Skin epidermis (tissue), 12 donors: ENCODE results near the gene KIN.
"Not testable (repeated sequence)": the region's sequence is repeated elsewhere in the genome, so short reads cannot be mapped to it uniquely, and the experiment has no call there.

Experiments used
- H3K27ac ChIP-seq, 21 experiments: fragments of 200-600 bp; sonication (generic) in 11 of 21; one replicate each; pipeline ENCODE4 v1.5.0; 2020; ENCODE audit warnings: mild to moderate bottlenecking in 3 of 21, inconsistent platforms in 2 of 21, moderate library complexity in 2 of 21
- H3K4me3 ChIP-seq, 7 experiments: fragments of 200-600 bp; sonication (generic) in 2 of 7; one replicate each; pipeline ENCODE4 v1.5.0; 2020; ENCODE audit warnings: inconsistent platforms in 2 of 7, mild to moderate bottlenecking in 2 of 7, moderate library complexity in 1 of 7

KIN gene

DNA sequence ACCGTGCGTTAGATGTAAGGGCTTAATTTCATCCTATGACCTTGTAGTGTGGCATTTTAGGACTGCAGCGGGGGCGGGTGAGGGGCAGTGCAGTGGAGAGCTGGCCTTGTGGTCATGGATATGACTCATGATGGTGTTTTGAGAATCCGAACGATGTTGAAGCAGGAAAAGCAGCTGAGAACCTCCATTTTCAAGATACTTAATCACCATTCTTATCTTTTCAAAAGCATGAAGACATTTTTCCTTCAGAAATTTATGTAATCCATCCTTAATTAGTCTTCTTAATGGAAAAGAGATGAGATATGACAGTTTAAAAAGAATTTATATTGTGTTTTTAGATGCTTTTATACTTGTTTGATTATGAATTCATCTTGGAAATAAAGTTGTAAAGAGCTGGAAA, 9.8 kb upstream of the KIN start:
- Histone ChIP-seq H3K4me3 (no peak overlapping the region), H3K27ac (no peak overlapping the region)

DNA sequence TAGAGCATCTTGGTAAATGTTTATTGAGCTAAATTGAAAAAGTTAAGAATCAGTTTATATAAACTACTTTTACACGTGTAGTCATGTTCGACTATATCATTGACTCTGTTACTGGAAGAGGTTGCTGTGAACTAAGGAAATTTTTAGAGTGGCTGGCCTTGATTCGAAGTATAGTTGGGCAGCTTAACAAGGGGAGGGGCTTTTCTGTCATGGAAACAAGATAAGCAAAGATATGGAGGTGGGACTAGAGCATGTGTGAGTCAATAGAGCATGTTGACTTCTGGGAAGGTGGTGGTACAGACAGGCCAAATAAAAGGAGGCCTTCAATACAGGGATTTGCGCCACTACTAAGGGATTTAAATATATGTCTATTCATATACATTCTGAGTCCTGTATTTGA, 7.8 kb upstream of the KIN start:
- H3K4me3 ChIP-seq, result no peak overlapping the region
- no peak overlapping the region for H3K27ac ChIP-seq

DNA sequence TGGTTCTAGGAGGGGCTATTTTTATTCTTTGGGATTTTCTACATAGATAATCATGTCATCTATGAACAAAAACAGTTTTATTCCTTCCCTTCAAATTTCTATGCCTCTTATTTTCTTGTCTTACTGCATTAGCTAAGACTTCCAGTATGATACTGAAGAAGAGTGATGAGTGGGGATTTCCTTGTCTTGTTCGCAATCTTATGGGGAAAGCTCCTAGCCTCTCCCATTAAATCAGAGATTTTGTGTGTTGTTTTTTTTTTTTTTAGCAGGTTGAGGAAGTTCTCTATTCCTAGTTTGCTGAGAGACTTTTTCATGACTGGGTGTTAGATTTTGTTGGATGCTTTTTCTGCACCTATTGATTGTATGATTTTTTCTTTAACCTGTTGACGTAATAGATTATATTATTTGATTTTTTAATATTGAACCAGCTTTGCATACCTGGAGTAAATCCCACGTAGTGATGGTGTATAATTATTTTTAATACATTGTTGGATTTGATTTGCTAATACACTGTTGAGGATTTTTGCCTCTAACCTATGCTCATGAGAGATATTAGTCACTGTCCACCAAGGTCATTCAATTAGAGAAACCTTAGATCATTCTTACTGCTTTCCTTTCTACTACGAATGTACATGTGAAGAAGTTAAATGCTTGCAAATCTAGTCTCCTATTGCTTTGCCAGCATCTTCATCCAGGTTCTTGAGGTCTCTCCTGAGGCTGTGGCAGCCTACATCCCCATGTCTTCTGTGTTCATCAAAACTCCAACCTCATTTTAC, 6.6 kb upstream of the KIN start:
- no peak overlapping the region for H3K27ac ChIP-seq
- H3K4me3 ChIP-seq, result no peak overlapping the region

DNA sequence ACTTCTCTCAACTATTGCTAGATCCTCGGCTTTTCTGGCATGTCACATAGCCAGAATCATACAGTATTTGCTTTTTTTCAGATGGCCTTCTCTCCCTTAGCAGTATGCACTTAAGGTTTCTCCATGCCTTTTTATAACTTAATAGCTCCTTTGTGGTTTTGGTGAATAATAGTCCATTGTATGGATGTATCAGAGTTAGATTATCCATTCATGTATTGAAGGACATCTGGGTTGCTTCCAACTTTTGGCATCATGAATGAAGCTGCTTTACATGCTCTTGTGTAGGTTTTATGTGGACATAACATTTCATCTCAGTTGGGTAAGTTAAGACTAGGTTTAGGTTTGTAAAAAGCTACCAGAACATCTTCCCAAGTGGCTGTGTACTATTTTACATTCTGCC, 4.7 kb upstream of the KIN start:
- Histone ChIP-seq H3K4me3 (no peak overlapping the region), H3K27ac (no peak overlapping the region)

DNA sequence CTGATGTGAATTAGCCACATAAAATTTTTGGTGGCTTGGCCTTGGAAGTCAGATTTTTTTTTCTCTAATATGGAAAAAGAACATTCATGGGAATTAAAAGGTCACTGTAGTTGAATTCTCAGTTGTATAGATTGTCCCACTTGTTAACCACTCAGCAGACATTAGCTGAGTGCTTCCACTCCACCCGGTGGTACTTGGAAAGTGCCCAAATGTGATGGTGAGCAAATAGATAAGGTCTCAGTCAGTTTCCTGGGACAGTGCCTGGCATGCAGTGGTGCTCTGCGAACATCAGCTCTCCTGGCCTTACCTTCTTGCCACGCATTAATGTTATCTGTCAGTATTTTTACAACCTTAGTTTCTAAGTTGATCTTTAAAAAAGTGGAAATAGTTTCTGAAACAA, 1.6 kb upstream of the KIN start:
- H3K4me3 ChIP-seq, result peak overlapping the region in 5 of 7 experiments; percentile 85 to 98 (median 89)
- peak overlapping the region in 6 of 21 experiments; percentile 85 to 97 (median 94) for H3K27ac ChIP-seq

DNA sequence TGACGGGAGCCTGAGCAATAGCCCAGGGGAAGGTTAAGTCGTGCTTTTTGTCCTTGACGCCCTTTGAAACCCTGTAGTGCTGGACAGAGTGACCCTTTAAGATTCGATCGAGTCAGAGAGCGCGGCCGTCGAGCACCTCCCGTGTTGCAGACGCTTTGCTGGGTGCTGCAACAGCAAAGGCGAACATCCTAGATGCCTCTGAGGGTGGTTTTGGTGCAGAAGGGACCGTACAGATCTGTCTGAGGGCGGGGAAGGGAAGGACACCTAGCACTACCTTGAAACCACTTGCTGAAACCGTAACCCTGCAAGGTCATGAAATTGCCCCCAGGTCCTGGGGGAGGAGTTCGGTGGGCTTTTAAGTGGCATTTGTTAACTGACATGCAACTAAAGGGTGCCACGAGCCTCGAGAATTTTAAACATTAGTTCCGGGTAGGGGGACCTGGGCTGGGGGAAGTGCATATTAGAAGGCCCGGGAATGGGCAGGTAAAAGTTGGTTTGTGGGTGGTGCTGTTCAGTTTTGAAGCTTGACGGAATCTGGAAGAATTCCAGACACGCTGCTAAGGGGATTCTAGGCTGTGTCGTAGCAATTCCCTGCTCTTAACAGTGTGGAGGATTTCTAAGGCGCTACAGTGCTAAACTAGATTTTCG, 970 bp upstream of the KIN start:
- H3K27ac ChIP-seq, result peak overlapping the region; percentile 72 to 97 (median 92)
- peak overlapping the region; percentile 75 to 98 (median 89) for H3K4me3 ChIP-seq

DNA sequence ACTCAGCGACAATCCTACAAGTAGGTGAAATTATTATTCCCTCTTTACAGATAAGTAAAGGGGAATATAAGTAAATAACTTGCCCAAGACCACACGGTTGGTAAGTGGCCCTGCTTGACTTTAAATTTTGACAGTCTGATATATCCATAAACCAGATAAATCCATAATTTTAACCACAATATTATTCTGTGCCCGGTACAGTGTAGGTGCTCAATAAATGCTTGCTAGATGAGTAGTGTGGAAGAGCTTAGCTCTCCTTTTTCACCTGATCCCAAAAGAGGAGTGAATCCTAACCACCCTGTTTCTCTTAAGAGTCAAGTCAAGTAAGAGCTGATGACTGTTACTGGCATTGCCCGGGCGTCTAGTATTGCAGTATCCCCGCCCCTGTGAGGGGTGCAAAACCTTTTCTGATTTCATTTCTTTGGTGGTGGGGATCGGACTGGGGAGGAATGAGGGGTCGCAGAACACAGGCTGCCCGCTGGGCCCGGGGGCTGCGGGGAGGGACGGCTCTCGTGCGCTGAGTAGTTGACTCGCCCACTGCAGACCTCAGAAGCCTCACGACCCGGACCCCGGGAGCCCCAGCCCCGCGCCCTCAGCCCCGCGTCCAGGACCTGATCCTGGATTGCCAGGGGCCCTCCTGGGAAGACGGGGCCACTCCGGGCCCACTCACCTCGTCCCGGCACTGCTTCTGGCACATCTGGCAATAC, 490 bp downstream of the KIN start:
- peak overlapping the region in 20 of 21 experiments; percentile 36 to 97 (median 92) for H3K27ac ChIP-seq
- peak overlapping the region; percentile 75 to 98 (median 89) for H3K4me3 ChIP-seq

DNA sequence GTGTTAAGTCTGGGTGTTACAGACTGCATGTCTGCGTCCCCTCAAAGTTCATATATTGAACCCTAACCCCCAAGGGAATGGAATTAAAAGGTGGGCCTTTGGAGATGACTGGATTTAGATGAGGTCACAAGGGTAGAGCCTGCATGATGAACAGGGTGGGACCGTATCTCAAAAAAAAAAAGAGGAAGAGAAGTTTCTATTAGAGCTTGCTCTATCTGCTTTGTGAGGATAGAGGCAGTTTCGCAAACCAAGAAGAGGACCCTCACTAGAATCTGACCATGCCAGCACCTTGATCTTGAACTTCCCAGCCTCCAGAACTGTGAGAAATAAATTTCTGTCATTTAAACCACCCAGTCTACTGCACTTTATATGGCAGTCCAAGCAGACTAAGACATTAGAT, 1.4 kb downstream of the KIN start:
- no peak overlapping the region for H3K27ac ChIP-seq
- peak overlapping the region in 1 of 7 experiments; percentile 85 for H3K4me3 ChIP-seq

DNA sequence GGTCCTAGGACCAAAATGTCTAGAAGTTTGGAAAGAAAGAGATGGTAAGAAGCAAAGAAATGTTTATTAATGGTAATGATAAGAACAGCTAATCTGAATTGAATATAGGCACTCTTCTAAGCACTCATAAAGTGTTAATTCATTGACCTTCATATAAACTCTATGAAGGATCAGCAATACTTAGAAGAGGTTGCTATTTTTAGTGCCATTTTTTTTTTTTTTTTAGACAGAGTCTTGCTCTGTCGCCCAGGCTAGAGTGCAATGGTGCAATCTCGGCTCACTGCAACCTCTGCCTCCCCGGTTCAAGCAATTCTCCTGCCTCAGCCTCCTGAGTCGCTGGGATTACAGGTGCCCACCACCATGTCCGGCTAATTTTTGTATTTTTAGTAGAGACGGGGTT, 5.6 kb downstream of the KIN start:
- H3K4me3 ChIP-seq, H3K27ac ChIP-seq: not testable (repeated sequence)

DNA sequence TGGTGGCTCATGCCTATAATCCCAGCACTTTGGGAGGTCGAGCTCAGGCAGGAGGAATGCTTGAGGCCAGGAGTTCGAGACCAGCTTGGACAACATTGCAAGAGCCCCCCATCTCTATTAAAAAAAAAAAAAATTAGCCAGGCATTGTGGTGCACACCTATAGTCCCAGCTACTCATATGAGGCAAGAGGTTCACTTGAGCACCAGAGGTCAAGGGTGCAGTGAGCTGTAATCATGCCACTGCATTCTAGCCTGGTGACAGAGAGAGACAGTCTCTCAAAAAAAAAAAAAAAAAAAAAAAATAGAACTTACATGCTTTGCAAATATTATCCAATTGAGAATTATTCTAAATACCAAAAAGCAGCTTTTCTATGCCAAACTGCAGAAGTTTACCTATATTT, 11.0 kb downstream of the KIN start:
- H3K27ac ChIP-seq, result no peak overlapping the region
- no peak overlapping the region for H3K4me3 ChIP-seq

DNA sequence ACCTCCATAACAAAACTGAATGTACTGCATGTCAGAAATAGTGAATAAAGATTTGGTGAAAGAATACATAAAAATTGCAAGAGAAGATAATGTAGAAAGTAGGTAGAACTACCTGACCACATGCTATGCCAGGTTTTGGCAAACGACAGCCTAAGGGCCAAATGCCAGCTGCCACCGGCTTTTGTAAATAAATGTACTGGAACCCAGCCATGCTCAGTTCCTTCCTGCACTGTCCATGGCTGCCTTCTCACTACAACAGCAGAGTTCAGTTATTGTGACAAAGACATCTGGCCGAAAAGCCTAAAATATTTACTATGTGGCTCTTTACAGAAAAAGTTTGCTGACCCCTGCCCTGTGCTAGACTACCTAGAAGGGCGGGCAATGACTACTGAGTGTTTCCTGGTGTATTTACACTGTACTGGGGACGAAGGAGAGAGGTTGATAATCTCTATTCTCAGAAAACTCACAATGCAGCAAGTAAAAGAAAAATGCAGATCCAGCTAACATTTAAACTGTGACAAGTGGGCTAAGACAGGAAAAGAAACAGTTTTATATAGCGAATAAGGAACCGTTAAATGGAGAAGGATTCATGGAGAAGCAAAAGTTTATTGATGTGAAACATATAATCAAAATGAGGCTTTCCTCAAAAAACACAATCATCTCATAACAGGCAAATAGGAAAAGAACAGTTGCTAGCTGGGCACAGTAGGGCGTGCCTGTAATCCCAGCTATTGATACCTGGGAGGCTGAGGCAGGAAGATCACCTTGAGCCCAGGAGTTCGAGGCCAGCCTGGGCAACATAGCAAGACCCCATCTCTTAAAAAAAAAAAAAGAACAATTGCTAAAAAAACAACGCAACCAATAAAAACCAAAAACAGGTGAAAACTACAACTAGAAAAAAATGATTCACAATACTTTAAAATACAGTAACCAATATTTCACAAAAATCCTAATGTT, 13.7 kb downstream of the KIN start:
- H3K27ac ChIP-seq, result no peak overlapping the region
- H3K4me3 ChIP-seq, result no peak overlapping the region

DNA sequence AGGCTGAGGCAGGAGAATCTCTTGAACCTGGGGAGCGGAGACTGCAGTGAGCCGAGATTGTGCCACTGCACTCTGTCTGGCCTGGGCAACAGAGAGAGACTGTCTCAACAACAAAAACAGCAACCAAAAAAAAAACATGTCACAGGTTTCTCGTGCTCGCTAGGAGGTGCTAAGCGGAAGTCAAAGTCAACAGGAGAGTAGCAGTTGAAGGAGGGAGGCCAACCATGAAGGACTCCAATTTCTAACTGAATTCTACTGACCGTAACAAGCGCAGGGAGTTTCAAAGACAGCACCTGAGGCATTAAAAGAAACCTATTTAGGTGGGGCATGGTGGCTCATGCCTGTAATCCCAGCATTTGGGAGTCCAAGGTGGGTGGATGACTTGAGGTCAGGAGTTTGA, 19.4 kb downstream of the KIN start:
- Histone ChIP-seq H3K4me3 (no peak overlapping the region), H3K27ac (no peak overlapping the region)

DNA sequence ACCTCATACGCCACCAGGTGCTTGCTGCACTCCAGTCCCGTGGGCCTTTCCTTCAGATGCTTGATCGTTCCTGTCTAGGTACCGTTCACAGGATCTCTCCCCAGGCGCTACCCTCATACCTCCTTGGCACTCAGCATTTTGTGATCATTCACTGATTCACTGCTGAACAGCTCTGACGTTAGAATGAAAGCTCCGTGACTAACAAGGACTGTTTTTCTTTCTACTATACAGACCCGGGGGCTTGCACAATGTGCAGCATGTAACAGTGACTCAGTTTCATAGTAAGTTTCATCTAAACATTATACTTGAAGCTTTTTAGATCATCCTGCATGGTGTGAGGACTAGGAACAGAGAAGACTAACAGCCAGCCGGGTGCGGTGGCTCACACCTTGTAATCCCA, 20.6 kb downstream of the KIN start:
- H3K27ac ChIP-seq, result no peak overlapping the region
- no peak overlapping the region for H3K4me3 ChIP-seq

DNA sequence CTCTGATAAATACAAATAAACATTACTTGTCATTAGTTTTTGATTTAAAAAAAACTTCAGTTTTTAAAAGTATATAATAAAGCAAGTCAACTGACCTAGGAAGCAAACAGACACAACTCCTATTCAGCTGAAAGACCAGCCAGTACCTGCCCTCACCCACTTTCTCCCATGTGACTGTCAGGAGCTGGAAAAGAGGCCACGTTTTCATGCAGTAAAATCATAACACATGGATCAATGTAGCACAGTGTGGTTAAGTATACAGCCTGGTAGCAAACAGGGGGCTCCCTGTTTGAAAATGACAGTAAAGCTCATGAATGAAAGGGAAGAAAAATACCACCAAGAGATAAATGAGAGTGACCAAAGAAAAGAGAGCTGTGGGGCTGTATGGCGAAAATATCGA, 21.6 kb downstream of the KIN start:
- no peak overlapping the region for H3K4me3 ChIP-seq
- no peak overlapping the region for H3K27ac ChIP-seq

DNA sequence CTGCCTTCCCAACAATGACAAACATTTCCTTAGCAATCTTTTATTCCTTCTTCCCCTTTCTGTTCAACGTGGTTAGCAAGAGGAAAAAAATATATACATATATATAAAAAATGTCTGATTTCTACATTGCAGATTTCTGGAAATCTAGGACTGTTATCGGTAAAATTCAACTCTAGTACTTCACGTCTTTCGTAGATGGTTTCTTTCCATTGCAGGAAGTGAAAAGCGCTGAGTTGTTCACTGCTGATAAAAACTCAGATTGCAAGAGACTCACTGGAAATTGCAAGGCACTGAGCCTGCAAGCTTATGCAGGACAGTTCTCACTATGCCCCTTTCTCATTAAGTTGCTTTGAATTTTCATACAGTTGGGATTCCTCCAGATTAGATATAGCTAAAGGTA, 23.9 kb downstream of the KIN start:
- H3K27ac ChIP-seq, result no peak overlapping the region
- no peak overlapping the region for H3K4me3 ChIP-seq

DNA sequence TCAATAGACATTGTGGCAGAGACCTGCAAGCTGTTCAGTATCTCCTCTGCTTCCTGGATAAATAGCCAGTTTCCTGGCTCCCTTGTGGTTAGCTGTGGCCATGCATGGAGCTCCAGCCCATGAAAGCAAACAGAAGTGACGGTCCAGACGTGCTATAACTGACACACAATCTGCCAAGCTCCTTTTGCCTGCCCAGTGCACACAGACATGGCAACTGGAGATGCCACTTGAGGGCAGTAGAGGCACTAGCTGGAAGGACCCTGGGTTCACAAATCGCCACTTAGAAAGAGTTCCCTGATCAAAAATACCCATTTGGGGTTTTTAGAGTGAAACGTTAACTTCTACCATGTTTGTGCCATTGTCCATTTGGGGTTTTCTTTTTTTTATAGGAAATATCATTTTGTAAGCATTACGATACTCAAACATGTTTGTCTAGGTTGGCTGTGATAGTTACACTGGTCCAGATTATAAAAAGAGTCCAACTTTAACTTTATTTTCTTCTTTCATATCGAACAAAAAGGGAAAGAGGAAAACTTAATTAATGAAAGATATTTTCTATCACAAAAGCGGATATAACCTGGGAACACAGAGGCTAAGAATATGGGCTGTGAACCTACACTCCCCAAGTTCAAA, 31.3 kb downstream of the KIN start:
- Histone ChIP-seq H3K4me3 (no peak overlapping the region), H3K27ac (no peak overlapping the region)

DNA sequence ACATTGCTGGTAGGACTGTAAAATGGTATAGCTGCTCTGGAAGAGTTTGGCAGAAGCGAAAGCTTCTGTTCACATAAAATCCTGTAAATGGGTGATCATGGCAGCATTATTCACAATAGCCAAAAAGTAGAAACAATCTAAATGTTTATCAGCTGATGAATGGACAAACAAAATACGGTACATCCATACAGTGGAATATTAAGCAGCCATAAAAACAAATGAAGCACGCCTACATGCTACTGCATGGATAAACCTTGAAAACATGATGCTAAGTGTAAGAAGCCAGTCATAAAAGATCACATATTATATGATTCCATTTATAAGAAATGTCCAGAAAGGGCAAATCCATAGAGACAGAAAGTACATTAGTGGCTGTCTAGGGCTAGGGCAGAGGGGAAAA, 32.7 kb downstream of the KIN start:
- Histone ChIP-seq H3K27ac (no peak overlapping the region), H3K4me3 (no peak overlapping the region)

DNA sequence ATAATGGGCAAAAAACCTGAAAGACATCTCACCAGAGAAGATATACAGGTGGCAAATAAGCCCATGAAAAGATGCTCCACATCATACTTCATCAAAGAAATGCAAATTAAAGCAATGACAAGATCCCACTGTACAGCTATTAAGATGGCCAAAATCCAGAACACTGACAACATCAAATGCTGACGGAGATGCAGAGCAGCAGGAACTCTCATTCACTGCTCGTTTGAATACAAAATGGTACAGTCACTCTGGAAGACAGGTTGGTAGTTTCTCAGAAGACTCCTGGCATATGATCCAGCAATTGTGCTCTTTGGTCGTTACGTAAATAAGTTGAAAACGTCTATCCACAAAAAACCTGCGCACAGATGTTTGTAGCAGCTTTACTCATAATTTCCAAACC, 35.5 kb downstream of the KIN start:
- H3K4me3 ChIP-seq, result no peak overlapping the region
- H3K27ac ChIP-seq, result no peak overlapping the region

DNA sequence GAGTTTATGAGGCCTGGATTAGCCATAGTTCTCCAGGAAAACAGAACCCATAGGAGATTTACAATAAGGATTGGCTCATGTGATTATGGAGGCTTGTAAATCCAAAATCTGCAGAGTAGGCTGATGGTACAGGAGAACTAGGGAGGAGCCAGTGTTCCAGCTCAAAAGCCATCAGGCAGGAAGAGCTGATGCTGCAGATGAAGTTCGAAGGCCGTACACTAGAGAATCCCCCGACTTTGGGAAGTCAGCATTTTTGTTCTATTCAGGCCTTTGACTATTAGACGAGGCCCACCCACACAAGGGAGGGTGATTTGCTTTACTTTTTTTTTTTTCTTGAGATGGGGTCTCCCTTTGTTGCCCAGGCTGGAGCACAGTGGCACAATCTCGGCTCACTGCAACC, 37.6 kb downstream of the KIN start:
- Histone ChIP-seq H3K4me3 (no peak overlapping the region), H3K27ac (no peak overlapping the region)
